Measurements from ENCODE around the gene BORCS6.

DNA sequence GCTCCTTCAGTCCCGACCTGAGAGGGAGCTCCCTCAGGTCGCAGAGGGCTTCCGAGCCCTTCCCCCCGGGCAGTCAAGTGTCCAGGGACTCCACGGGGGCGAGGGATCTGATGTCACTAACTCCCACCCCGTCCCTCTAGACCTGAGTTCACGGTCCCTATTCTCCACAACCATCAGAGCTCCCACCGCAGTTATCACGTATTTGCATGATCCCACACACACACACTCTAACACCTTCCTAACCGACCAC is 34.1 kb downstream of the BORCS6 start:
- no peak for TF ChIP-seq POLR2A (IDR thresholded peaks at IDR 0.05; ENCODE audit: low read length)
- no peak for TF ChIP-seq GATA1 (IDR thresholded peaks at IDR 0.05; ENCODE audit: low read depth, low read length)

All from erythroblast (primary cell).